GM10266 (cell line): ENCODE results near the gene TIGD6.

Experiments used
- DNase-seq: peaks from one replicate; pipeline ENCODE4 v3.0.0; 2012; ENCODE audit errors: extremely low spot score
- TF ChIP-seq, protein P1 (sequence below): IDR thresholded peaks from 2 replicates; pipeline ENCODE4 v1.5.1; 2012; ENCODE audit warnings: mild to moderate bottlenecking, low read depth; ENCODE audit not compliant: control insufficient read depth, insufficient read depth; ENCODE audit errors: missing control alignments

Gene TIGD6

DNA sequence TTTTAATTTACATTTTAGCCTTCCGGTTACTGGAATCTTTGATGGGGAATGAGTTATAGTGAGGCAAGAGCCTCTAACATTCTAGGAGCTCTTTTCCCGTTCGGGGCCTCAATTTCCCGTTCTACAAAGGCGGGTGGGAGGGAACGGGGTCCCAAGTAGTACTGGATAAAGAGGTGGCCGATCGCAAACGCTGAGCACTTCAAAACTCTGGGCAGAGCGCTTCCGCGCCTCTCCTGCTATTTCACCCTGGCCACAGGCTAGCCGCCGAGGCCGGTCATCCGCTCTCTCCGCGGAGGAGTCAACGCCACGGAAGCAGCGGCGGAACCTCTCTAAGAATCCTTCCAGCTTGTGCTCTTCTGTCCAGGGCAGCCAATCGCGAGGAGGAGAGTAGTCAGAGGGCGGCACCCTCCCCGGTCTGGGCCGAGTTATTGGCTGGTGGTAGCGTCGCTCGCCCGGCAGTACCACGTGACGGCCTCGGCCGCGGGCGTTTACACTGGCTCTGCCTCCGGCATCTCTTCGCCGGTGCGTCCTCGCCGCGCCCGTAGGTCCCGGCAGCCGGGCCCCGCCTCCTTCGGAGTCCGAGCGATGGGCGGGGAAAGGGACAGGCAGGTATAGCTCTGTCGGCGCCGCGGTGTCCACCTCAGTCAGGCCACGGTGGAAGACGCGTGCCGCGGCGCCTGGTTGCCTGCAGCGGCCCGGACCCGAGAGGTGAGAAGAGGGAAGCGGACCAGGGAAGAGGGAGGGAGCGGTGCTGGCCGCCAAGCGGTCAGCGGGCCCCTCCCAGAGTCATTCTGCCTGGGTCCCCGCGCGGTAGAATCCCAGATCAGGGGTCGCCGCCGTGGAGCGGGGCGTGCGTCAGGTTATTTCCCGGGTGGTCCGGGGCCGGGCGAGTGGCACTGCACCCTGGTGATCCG lies 39.9 kb downstream of the TIGD6 start, which contains the start of gene SLC26A2:
SLC26A2 (plus strand) TSS at position 487 of the 914 bp plus-strand sequence. CDS start 16,895 bp downstream, outside the sequence.
- DNase-seq: peak; percentile 94
- TF ChIP-seq, protein P1, sequence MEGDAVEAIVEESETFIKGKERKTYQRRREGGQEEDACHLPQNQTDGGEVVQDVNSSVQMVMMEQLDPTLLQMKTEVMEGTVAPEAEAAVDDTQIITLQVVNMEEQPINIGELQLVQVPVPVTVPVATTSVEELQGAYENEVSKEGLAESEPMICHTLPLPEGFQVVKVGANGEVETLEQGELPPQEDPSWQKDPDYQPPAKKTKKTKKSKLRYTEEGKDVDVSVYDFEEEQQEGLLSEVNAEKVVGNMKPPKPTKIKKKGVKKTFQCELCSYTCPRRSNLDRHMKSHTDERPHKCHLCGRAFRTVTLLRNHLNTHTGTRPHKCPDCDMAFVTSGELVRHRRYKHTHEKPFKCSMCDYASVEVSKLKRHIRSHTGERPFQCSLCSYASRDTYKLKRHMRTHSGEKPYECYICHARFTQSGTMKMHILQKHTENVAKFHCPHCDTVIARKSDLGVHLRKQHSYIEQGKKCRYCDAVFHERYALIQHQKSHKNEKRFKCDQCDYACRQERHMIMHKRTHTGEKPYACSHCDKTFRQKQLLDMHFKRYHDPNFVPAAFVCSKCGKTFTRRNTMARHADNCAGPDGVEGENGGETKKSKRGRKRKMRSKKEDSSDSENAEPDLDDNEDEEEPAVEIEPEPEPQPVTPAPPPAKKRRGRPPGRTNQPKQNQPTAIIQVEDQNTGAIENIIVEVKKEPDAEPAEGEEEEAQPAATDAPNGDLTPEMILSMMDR: no peak

DNA sequence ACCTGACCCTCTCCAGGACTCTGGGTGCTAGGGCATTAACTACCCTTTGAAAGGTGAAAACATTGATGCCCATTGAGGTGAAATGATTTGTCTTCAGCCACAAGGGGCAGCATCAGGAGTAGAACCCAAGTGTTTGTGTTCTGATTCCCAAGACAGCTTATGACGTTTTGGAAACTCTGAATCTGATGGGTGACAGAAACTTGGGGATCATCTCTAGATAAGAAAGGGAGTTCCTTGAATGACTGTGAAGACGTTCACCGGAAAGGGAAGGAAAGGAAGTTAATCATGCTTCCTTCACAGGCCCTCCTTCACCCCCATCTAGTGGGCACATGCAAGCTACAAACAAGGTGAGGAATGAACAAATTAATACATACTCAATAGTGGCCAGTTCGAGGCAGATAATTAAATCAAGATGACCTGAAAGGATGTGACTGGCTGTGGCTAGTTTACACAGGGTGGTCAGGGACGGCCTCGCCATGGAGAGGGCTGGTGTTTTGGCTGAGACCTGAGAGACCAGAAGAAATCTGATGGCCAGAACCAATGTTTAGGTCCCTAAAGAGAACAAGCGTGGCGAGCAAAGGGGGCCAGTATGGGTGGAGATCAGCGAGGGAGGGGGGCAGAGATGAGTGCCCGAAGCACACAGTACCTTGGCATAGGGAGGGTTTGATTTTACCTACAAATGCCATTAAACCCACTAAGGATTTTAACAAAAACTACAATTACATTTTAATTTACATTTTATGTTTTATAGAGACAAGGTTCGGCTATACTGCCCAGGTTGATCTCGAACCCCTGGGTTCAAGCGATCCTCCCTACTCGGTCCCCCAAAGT lies 40.8 kb downstream of the TIGD6 start:
- TF ChIP-seq, protein P1: peak; percentile 54
- peak; percentile 55 for DNase-seq

DNA sequence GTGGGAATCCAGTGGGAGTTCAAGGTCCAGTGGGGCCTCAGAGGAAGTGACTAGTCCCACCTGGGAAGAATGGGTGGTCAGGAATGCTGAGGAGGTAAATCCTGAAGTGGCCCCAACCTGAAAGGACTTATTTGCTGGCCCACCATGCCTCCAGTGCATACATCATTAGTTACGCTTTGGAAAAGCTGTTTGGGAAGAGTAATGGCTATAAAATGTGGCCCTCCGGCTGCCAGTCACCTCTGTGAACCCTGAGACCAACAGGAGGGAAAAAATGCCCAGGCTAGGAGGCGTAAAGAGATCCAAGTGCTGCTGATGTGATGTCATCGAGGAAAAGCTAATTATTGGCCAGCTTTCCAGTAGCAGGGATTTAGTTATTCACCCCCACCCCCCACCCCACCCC lies 42.6 kb downstream of the TIGD6 start:
- no peak for DNase-seq
- TF ChIP-seq, protein P1: no peak

DNA sequence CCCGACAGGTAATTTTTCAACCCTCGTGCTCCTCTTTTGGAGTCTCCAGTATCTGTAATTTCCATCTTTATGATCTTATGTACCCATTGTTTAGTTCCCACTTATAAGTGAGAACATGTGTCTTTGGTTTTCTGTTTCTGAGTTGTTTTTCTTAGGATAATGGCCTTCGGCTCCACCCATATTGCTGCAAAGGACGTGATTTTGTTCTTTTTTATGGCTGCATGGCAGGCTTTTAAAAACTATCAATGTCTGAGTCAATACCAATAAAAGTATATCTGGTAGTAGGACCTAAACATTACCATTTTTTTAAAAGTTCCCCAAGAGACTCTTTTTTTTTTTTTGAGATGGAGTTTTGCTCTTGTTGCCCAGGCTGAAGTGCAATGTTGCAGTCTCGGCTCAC lies 43.8 kb downstream of the TIGD6 start:
- TF ChIP-seq, protein P1: no peak
- no peak for DNase-seq

DNA sequence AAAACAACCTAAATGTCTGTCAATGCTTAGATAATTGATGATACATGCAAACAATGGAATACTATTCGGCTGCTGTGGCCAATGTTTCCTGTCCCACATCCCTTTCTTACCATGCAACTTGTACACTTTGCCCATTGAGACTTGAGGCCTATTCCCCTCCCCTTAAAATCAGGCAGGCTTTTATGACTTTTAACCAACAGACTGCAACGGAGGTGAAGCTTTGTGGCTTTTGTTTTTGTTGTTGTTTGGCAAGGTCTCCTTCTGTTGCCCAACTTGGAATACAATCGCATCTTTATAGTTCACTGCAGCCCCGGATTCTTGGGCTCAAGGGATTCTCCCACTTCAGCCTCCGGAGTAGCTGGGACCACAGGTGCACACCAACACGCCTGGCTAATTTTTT lies 45.7 kb downstream of the TIGD6 start:
- TF ChIP-seq, protein P1: no peak
- no peak for DNase-seq

DNA sequence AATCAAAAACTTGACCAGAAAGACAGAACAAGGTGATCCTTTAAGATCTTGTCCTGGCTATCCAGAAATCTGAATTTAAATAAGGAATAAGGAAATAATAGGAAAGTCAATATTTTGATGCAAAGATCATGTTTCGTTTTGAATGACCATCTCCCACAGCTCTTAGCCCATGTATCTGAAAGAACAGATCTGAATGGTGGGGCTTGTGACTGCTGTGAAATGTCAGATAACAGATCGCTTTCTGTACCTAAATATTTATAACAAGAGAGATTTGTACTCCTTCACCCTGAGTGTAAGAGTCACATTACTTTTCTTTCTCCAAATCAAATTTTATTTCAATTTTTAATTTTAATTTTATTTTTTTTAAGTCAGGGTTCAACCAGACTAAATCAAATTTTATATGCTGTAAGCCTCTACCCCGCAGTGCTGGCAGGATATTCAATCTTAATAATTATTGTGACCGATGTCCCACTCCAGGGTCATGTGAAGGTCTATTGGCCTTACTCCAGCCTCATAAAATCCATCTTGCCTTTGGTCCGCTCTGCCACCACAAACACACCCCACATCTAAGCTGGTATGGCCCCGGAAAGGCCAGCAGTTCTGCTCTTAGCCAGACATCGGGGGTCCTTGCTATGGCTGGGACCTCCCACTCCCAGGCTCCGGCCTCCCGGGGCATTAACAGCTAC lies 46.9 kb downstream of the TIGD6 start:
- DNase-seq: no peak
- TF ChIP-seq, protein P1: no peak
